ENCODE results near the gene FANCL. TPM values are rescaled to one million over a fixed set of nuclear protein-coding genes. Genes with fewer than 3 reads are reported as not detected.

The FANCL gene
- total and polyA plus RNA-seq, 9 of the 15 experiments (the other 6 are each of a cell fraction or from before 2014, with no cell fraction given) = 36.7 to 120 (median 58.5) TPM

- no peak for TF ChIP-seq ZNF740 (CRISPR knock-in tag; IDR thresholded peaks at IDR 0.05)
- no peak for TF ChIP-seq ZNF740 (tag; IDR thresholded peaks at IDR 0.05)
- peak; percentile 99 for TF ChIP-seq RBFOX2 (IDR thresholded peaks at IDR 0.05; ENCODE audit: low read depth, low read length)
- no peak; the same call in 1 of the 2 replicates for TF ChIP-seq ZNF263 (CRISPR knock-in tag; IDR thresholded peaks at IDR 0.05; ENCODE audit: borderline replicate concordance)
- no peak for TF ChIP-seq KDM2B (CRISPR knock-in tag; IDR thresholded peaks at IDR 0.05)
- TF ChIP-seq PHF20 (IDR thresholded peaks at IDR 0.05; ENCODE audit: partially characterized antibody) = peak; percentile 73
- no peak for TF ChIP-seq ZZZ3 (IDR thresholded peaks at IDR 0.05)
- no peak for TF ChIP-seq FOXM1 (IDR thresholded peaks at IDR 0.05; ENCODE audit: low read depth)
- TF ChIP-seq FOXM1 (CRISPR knock-in tag; IDR thresholded peaks at IDR 0.05; ENCODE audit: low read depth) = peak; percentile 65; the same call in 1 of the 2 replicates
- TF ChIP-seq TAF7 (tag; IDR thresholded peaks at IDR 0.05) = 0 out of 2 replicates have a peak, but pooled peaks have one; percentile 63
- 0 out of 2 replicates have a peak, but pooled peaks have one; percentile 63 for TF ChIP-seq ELF2 (CRISPR knock-in tag; IDR thresholded peaks at IDR 0.05)
- TF ChIP-seq ZNF224 (CRISPR knock-in tag; IDR thresholded peaks at IDR 0.05) = 0 out of 2 replicates have a peak, but pooled peaks have one; percentile 51
- no peak for TF ChIP-seq MLLT1 (IDR thresholded peaks at IDR 0.05)
- TF ChIP-seq CBX5 (IDR thresholded peaks at IDR 0.05; ENCODE audit: borderline replicate concordance, low read depth) = peak; percentile 66; the same call in 1 of the 2 replicates
- no peak for TF ChIP-seq ZSCAN32 (CRISPR knock-in tag; IDR thresholded peaks at IDR 0.05)
- TF ChIP-seq ZFP1 (CRISPR knock-in tag; IDR thresholded peaks at IDR 0.05) = no peak
- no peak for TF ChIP-seq FIP1L1 (IDR thresholded peaks at IDR 0.05; ENCODE audit: low read depth, low read length, poor library complexity, severe bottlenecking)
- no peak for TF ChIP-seq STAT6 (CRISPR knock-in tag; IDR thresholded peaks at IDR 0.05)
- peak; percentile 90 for TF ChIP-seq CXXC5 (CRISPR knock-in tag; IDR thresholded peaks at IDR 0.05)
- TF ChIP-seq ZNF551 (CRISPR knock-in tag; IDR thresholded peaks at IDR 0.05) = no peak
- no peak for TF ChIP-seq DACH1 (IDR thresholded peaks at IDR 0.05; ENCODE audit: partially characterized antibody)
These were observed at the start of gene FANCL (continued) for GRCh38 chr2:58240670-58241545.

All from K562 (cell line).